GM21360 (cell line): ENCODE results near the gene GPR52.
"Not testable (repeated sequence)": the region's sequence is repeated elsewhere in the genome, so short reads cannot be mapped to it uniquely, and the experiment has no call there.

ENCODE experiments used
- ATAC-seq: cut with Tn5 transposase; IDR thresholded peaks from one replicate; pipeline ENCODE4 v1.9.1; 2021; ENCODE audit warnings: mild to moderate bottlenecking, moderate library complexity; ENCODE audit not compliant: unreplicated experiment

Gene GPR52, protein sequence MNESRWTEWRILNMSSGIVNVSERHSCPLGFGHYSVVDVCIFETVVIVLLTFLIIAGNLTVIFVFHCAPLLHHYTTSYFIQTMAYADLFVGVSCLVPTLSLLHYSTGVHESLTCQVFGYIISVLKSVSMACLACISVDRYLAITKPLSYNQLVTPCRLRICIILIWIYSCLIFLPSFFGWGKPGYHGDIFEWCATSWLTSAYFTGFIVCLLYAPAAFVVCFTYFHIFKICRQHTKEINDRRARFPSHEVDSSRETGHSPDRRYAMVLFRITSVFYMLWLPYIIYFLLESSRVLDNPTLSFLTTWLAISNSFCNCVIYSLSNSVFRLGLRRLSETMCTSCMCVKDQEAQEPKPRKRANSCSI

DNA sequence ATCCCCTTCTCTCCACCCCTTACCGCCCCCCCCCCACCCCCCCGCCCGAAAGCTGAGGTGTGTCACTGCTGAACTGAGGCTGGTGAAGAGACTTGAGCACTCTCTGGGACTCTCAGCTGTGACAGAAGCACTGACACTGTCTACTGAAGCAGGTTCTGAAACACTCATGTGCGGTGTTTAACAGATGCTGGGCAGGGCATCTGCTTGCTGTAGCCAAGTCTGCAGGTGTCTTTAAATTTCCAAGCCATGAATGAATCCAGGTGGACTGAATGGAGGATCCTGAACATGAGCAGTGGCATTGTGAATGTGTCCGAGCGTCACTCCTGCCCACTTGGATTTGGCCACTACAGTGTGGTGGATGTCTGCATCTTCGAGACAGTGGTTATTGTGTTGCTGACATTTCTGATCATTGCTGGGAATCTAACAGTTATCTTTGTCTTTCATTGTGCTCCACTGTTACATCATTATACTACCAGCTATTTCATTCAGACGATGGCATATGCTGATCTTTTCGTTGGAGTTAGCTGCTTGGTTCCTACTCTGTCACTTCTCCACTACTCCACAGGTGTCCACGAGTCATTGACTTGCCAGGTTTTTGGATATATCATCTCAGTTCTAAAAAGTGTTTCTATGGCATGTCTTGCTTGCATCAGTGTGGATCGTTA is at the start of gene GPR52:
Gene GPR52, plus strand, starts transcription at position 99 of the 665 bp plus-strand sequence. Its CDS starts 148 bp downstream, at position 247.
- ATAC-seq = no peak

DNA sequence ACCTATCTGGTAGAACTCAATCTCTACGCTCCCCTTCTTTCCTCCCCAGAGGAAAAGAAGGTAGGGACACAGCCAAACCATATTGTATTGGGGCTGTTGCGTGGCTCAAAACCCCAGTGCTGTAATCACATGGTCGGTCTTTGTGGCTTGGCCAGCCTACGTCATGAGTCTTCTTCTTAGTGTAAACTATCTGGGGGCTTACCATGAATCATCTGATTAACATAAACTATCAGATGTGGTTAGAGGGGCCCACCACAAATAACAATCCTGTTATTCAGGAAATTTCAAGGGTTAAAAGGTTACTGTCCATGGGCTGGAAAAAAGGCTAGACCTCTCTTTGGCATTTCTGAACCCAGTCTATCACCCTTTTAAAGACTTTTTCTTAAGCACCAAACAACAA is 49.5 kb upstream of the GPR52 start:
- no peak for ATAC-seq

DNA sequence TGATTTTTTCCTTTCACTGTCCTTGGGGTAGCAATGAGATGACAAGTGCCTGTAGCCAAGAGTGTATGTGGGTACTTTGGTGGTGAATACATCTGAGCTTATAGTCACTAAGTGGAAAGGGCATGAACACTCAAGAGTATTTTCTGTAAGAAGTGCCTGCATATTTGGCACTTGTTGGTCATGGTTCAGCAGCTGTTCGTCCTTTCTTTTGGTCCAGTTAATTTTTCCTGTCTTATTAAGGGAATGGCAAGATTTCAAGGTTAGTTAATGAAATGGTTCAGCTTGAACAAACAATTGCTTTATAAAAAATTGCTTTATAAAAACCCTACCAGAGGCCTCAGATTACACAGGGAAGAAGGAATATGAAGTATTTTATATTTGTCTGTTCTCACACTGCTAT is 48.6 kb upstream of the GPR52 start:
- ATAC-seq = no peak

DNA sequence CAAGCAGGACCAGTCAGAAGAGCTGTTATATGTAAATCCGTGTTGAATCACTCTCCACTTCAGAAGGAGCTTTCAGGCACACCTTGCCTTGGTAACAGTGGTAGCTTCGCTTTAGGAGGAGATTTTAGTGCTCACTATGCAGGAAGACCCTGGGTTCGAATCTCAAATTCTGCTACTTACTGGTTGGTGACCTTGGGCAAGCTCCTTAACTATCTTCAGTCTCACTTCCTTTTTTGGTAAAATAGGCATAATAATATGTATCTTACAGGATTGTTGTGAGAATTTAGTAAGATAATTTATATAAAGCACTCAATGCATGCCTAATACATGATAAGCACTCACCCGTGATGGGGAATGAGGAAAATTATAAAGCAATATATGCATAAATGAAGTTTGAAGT is 46.7 kb upstream of the GPR52 start:
- no peak for ATAC-seq

DNA sequence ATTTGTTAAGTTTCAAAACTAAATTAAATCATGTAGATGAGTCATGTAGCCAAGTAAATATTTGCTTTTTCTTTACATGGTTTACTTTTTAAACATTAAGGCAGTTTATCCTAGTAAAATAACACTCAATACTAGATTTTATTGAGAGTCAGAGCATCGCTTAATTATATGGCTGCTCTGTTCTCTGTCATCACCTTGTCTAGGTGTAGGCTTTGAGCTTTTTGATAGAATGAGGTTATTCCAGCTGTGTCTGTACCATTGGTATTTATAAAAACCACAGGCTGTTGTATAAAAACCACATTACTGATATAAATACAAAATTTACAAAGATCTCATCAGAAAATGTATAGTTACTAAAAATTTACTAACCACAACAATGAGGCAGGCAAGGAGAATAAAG is 42.5 kb upstream of the GPR52 start:
- ATAC-seq = no peak

DNA sequence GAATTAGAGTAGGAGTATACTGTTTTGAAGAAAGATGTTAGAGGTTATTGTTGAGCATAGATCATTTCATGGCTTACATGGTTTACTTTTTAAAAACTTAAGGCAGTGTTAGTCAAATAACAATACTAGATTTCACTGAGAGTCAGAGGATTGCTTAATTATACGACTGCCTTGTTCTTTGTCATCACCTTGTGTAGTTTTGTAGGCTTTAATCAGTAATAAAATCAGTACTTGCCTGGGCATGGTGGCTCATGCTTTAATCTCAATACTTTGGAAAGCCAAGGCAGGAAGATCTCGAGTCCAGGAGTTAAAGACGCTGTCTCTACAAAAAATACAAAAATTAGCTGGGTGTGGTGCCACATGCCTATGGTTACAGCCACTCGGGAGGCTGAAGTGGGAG is 41.3 kb upstream of the GPR52 start:
- ATAC-seq = no peak

DNA sequence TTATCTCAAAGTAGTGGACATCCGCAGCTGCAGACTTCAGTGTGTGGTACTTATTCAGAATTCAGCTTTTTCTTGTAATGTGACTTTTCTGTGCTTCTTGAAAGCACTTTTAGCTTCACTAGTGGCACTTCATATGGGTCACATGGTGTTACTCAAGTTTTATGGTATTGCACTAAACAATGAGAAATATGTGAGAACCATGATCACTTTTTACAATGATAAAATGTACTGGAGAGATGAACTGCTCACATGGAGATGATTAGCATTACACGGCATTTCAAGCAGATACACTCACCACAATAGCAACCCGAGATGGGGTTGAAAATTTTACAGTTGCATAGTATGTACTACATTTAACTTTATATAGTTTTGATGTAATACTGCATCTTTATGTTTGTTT is 40.1 kb upstream of the GPR52 start:
- ATAC-seq = no peak

DNA sequence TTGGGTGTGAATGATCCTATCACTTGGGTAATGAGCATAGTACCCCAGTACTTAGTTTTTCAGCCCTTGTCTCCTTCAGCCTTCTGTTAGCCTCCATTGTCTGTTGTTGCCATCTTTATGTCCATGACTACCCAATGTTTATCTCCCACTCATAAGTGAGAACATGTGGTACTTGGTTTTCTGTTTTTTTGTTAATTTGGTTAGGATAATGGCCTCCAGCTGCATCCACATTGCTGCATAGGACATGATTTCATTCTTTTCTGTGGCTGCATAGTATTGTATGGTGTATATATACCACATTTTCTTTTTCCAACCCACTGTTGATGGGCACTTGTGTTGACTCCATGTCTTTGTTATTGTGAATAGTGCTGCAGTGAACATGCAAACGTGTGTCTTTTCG is 39.6 kb upstream of the GPR52 start:
- no peak for ATAC-seq

DNA sequence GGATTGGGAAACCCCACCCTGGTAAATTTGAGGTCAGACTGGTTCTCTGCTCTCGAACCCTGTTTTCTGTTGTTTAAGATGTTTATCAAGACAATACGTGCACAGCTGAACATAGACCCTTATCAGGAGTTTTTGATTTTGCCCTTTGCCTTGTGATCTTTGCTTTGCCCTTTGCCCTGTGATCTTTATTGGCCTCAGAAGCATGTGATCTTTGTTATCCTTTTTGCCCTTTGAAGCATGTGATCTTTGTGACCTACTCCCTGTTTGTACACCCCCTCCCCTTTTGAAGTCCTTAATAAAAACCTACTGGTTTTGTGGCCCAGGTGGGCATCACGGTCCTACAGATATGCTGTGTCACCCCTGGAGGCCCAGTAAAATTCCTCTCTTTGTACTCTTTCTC is 38.0 kb upstream of the GPR52 start:
- not testable (repeated sequence) for ATAC-seq

DNA sequence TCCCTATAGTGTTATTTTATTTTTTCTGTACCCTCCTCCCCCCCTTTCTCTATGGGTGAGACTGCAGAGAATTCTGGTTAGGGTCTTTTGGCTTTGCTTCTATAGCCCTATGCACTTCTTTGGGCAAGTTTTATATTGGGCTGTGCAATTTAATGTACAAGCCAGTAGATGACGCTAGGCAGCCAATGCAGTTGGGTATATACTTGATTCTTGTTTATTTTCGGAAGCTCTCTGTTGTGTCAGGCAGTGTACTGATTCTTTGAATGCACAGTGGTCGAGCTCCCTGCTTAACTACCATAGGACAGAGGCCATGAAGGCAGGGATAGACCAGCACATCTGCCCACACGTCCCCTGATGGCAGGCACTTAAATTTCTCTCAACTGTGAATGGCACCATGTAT is 34.1 kb upstream of the GPR52 start:
- no peak for ATAC-seq

DNA sequence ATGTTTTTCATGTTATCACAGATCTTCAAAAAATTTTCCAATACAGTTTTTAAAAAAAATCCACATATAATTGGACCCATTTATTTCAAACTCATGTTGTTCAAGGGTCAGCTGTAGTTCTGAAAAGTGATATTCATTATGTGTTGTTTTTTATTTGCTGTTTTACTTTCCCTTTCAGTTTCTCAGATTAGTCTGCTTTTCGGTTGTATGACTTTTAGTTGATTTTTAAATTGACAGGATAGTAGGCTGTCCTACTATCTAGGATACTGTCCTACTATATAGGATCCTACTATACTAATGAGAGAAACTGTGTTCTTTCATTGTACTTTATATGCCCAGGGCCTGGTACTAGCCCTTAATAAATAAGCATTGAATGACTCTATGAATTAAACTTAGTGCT is 33.6 kb upstream of the GPR52 start:
- ATAC-seq = no peak

DNA sequence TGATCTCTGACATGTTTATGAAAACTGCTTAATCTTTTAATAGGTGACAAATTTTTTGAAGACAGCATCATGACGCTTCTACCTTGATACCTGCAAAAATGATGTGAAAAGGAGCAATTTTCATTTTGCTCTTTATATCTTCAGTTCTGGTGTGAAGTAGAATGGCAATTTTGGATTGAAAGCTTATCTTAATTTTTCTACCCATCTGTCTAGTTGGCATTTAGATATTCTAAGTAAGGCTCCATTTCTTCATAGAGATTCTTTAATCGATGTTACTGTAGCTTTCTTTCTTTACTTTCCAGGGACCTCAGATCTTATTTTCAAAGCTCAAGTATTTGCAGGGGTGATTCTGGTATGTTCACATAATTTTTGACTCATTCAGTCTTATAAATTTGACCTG is 32.3 kb upstream of the GPR52 start:
- ATAC-seq = no peak

DNA sequence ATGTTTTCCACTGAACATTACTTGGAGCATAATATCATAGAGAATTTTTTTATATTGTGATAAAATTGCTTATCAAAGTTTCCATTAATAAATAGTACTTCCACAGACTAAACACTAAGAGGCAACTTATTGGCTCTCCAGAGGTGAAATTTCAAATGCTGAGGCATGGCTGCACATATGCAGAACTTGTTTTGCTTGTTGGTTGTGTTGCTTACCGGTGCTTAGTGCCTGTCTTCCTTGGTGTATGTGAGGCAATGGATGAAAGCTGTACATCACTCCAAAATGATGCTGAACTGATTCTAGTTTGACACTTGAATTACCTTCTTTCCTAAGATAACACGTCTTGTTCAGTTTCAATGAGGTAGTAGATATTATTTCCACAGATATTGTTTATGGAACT is 29.8 kb upstream of the GPR52 start:
- ATAC-seq = no peak

DNA sequence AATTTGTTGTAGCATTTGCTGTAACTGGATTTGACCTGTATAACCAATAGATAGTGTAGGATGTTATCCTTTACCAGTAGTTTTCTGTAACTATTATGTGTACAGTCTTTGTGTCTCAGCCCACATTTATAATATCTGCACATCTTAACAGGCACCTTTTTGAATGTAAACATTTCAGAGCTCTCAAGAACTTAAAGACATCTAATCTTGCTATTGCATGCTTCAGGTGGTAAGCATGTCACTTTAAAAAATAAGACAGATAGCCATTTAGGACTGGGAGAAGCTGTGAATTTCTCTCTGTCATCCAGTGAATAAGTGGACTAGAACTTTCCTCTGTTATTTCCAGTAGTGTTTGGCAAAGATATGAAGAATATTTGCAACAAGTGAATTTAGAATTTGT is 22.6 kb upstream of the GPR52 start:
- ATAC-seq = no peak

DNA sequence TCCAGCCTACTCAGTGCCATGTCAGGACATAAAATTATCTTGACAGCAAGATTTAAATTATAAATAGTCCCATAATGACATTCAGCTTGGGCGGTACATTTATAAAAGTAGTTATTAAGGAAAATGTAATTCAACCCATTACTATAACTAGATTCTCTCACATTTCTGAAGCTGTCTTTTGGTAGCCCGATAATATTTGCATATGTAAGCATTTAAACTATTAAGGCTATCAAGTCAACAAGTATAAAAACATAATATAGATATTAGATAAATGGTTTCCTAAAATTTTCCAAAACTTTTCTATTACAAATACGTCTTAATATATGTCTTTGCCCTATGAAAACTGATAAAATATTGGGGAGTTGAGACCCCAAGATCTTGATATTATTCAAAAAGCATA is 21.6 kb upstream of the GPR52 start:
- no peak for ATAC-seq

DNA sequence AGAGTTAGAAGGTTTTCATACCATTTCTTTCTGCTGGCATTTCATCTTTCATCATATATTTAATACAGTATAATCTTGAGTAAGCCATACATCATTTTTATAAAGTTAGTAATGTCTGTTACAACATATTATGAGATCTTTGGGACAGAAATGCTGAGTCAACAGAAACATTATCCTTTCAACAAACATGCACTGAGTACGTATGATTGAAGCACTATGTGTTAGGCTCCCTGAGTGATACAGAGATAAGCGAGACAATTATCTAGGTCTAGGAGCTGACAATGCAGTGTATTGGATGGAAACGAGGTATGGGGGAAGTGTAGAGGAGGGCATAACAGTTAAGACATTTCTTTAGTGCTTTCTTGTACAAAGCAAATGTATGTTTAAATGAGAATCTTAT is 19.7 kb upstream of the GPR52 start:
- ATAC-seq = no peak

DNA sequence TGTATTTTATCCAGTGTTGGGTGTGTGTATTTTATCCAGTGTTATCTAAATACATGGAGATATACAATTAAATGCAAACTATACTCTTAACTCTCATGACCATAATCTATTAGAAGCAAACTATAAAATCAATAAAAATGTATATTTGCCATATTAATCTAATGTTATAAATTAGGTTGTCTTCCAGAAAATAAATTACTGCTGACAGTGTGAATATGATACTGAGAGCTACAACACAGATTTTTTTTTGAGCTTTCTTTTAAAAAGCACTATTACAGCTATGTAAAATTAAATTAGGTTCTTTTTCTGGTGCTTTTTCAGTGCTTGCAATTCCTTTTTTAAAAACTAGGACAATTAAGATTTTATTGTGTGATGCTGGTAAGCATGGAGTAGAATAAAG is 19.0 kb upstream of the GPR52 start:
- no peak for ATAC-seq

DNA sequence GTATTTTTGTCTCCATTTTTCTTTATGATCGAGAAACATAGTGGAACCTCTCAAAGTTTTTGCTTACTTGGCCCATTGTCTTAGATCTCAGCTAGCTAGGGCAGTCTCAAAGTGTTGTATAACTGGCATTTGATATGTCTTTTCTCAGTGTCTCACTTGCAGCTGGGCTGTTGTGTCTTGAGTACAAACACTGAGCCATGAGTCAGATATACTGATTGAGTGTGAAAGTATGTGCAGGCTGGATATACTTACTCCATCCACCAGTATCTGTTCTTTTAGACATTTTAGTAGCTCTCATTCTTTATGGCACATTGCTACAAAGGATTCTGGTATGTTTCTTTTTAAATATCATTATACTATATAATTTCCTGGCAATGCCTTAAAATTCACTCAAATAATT is 14.3 kb upstream of the GPR52 start:
- ATAC-seq = no peak

DNA sequence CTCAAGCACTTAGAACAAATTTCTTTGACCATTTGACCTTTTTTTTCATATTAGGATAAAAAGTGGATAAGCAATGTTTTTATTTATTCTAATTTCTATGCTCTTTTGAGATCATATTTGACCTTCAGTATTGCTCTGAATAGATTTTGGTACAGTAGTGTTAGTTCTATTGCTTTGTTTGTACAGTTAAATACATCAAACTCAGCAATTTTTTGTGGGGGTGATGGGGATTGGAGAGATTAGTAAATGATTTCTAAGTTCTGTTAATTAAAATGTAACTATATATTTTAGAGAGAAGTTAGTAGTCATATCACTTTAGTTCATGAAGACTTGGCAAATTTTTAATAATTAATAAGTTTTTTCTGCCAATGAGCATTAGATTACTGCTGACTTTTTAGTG is 2.4 kb upstream of the GPR52 start:
- ATAC-seq = no peak

DNA sequence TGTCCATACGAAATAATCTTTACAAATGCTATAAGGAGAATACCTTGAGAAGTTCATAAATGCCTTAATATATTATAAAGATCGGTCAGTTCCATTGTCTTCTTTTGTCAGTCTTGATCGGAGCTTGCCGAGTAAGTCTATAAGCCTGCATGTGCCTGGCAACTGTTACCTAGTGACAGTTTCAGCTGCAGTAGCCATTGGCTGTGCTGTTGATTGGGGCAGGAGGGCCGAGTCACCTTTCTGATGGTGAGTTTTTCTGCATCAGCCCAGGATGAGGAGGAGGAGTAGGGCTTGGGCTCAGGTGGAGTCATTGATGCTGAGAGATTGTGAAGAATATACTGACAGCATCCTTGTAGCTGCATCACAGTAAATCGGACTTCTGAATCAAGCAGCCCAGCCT is 1.9 kb upstream of the GPR52 start:
- no peak for ATAC-seq

DNA sequence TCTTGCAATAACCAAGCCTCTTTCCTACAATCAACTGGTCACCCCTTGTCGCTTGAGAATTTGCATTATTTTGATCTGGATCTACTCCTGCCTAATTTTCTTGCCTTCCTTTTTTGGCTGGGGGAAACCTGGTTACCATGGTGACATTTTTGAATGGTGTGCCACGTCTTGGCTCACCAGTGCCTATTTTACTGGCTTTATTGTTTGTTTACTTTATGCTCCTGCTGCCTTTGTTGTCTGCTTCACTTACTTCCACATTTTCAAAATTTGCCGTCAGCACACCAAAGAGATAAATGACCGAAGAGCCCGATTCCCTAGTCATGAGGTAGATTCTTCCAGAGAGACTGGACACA is 743 bp downstream of the GPR52 start:
- no peak for ATAC-seq

DNA sequence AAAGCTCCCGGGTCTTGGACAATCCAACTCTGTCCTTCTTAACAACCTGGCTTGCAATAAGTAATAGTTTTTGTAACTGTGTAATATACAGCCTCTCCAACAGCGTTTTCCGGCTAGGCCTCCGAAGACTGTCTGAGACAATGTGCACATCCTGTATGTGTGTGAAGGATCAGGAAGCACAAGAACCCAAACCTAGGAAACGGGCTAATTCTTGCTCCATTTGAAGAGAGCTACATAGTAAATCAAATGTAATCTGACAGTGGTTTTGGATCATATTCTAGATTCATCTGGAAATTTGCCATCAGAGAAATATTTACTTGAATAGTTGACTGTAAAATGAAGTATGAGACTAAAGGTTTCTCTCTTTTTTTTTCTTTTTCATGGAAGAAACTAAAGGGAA is 1.2 kb downstream of the GPR52 start:
- ATAC-seq = no peak

DNA sequence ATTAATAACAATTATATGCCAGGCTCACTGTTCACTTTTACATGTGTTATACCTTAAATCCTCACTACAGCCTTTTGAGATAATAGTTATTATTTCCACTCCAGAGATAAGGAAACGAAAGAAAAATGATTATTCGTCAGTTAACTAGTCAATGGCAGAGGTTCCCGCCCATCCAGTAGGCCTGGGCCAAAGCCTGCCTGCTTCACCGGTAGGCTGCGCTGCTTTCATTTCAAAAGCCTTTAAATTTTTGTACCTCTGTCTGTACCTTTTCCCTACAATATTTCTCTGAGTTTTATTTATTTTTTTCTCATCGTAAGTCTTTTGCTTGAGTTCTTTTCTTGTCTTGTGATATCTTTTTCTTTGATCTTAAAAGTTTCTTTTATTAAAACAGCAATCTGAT is 3.6 kb downstream of the GPR52 start:
- no peak for ATAC-seq
